ENCODE data around the gene SAMSN1. TPM values are rescaled to one million over a fixed set of nuclear protein-coding genes. Genes with fewer than 3 reads are reported as not detected.

SAMSN1 gene
- total RNA-seq, result 1 to 10 TPM; 1.1 to 6.1 (median 3.9) TPM

DNA sequence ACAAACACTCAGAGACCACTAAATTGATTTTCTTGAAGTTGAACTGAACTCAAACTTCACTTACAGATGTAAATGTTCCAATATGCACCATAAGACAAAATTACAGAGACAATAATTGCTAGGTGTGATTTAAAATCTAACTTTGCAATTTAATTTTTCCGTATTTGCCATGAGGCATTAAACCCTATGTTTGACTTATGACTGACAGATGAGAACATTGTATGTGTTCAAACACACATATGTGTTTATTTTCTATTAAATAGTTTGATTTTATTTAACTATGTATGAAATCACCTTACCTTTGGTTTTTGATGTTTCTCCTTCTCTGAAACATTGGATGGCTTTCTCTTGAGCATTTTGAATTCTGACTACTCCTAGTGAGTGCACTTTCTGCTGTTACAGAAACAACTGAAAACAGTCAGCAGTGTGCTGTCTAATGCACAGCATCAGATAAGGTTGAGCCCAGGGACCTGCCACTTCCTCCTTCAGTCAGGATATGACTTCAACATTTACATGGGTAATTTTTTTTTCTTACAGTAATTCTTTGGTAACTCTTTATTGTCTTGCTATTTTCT, at the start of gene SAMSN1:
TSS of gene SAMSN1 (minus strand) at position 410 of the 575 bp plus-strand sequence. CDS start at position 356, 54 bp downstream.
- Histone ChIP-seq H3K9me3 (no peaks in the 10 kb centered on the region), H3K36me3 (no peaks in the 10 kb centered on the region), H3K4me3 (peak within 1 kb of the TSS in 3 of 4 donors; percentile 17 to 51 (median 22)), H3K27me3 (no peaks in the 10 kb centered on the region), H3K27ac (peak within 1 kb of the TSS in 3 of 4 donors; percentile 62 to 71 (median 67)), H3K4me1 (no peaks in the 10 kb centered on the region)
- 46 to 62% methylated on average over 1 of the region's 1 CpG for WGBS, 2 donors
- peak; percentile 22 for DNase-seq
- intact Hi-C loops (cut with DNase I), result no loop called here
- peak in 3 of 4 donors; percentile 74 to 92 (median 88) for TF ChIP-seq POLR2A (IDR thresholded peaks at IDR 0.05)
- TF ChIP-seq, protein P1, sequence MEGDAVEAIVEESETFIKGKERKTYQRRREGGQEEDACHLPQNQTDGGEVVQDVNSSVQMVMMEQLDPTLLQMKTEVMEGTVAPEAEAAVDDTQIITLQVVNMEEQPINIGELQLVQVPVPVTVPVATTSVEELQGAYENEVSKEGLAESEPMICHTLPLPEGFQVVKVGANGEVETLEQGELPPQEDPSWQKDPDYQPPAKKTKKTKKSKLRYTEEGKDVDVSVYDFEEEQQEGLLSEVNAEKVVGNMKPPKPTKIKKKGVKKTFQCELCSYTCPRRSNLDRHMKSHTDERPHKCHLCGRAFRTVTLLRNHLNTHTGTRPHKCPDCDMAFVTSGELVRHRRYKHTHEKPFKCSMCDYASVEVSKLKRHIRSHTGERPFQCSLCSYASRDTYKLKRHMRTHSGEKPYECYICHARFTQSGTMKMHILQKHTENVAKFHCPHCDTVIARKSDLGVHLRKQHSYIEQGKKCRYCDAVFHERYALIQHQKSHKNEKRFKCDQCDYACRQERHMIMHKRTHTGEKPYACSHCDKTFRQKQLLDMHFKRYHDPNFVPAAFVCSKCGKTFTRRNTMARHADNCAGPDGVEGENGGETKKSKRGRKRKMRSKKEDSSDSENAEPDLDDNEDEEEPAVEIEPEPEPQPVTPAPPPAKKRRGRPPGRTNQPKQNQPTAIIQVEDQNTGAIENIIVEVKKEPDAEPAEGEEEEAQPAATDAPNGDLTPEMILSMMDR (IDR thresholded peaks at IDR 0.05), result peak in 1 of 6 experiments; percentile 7

DNA sequence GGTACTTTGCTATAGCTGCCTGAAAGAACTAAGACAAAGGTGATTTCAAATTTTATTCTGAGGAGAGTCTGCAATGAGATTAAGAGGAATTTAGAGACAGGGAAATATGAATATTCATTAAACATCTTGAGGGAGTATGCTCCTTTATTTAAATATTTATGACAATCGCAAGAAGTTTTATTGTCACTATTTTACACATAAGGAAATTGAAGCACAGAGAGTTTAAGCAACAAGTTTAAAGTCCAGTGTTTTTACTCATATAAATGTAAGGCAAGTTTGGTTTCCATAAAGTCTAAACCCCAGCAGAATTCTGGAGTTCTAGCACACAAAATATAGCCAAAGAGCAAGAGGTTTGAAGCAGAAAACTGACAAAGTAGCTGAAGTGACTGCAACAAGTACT, 49.3 kb upstream of the SAMSN1 start:
- Histone ChIP-seq H3K36me3 (no peaks in the 10 kb centered on the region), H3K9me3 (peaks cover 0 to 6% (median 0%) of the 10 kb centered on the region in 3 donors), H3K4me3 (no peak overlapping the region), H3K27ac (no peak overlapping the region), H3K27me3 (no peaks in the 10 kb centered on the region), H3K4me1 (peaks cover 0 to 24% (median 0%) of the 10 kb centered on the region in 3 donors)
- TF ChIP-seq POLR2A (IDR thresholded peaks at IDR 0.05), result no peak
- intact Hi-C loops (cut with DNase I), result no loop called here
- 91 to 100% methylated on average over 1 of the region's 1 CpG for WGBS, 2 donors
- DNase-seq, result no peak

DNA sequence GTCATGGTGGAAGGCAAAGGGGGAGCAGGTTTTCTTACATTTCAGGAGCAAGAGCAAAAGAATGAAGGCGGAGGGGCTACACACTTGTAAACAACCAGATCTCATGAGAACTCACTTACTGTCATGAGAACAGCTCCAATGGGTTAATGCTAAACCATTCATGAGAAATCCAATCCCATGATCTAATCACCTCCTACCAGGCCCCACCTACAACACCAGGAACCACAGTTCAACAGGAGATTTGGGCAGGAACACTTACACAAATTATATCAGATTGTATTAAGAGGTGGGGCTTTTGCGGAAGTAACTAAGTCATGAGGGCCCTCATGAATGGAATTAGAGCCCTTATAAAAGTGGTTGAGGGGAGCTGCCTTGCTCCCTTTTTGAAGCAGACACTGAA, 48.9 kb upstream of the SAMSN1 start:
- 83 to 100% methylated on average over 2 of the region's 2 CpGs for whole genome bisulfite sequencing, 2 donors
- intact Hi-C loops (cut with DNase I), result no loop called here
- Histone ChIP-seq H3K9me3 (peaks cover 0 to 6% (median 0%) of the 10 kb centered on the region in 3 donors), H3K4me1 (peaks cover 0 to 24% (median 0%) of the 10 kb centered on the region in 3 donors), H3K27me3 (no peaks in the 10 kb centered on the region), H3K4me3 (no peak overlapping the region), H3K27ac (no peak overlapping the region), H3K36me3 (no peaks in the 10 kb centered on the region)
- TF ChIP-seq, protein P1 (IDR thresholded peaks at IDR 0.05), result no peak
- no peak for TF ChIP-seq POLR2A (IDR thresholded peaks at IDR 0.05)
- DNase-seq, result no peak

DNA sequence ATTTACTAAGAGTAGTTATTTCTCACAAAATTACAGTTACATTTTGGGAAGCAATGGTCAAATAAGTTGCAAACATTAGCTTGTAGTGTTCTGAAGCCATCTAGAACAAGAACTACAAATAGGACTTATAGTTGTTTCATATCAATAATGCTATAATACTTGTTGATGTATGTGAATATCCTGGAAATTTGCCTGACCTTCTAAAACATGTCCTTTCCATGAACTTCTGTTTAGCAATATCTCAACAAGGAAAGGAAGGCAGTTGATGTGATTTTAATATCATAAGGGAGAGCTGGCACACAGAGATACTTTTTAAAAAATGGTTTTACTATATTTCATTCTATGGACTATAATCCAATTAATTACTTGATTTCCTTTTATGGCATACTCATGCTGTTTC, 47.1 kb upstream of the SAMSN1 start:
- no peak overlapping the region for H3K27ac ChIP-seq
- TF ChIP-seq, protein P1 (IDR thresholded peaks at IDR 0.05), result no peak
- no peak for TF ChIP-seq POLR2A (IDR thresholded peaks at IDR 0.05)

DNA sequence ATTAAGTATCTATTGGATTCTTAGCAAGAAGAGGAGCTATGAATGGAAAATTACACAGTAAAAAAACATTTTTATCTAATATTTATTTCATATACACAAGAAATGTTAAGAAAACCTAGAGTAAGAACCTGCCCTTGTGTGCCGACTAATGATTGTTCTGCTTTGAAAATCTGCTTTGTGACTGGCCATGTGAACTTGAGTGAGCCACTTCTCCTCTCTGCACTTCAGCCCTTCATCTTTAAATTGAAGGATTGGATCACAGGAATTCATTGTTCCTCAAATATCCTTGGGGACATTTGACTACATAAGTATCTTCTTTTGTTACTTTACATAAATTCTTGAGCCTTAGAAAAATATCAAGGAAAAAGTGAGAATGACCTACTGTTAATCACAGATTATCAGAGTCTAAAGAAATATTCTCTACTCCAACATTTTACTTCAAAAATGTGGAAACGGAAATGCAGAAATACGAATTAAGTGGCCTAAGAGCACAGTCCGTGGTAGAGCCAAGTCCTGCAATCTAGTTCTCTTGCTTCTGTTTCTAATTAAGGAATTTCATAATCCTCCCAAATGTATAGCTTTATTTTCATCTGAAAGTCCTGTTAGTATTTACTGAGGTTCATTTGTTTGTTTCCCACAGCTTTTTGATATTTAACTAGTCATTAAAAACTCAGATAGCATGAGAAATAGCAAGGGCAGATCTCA, 46.3 kb upstream of the SAMSN1 start:
- H3K4me1 ChIP-seq, result peaks cover 0 to 19% (median 0%) of the 10 kb centered on the region in 3 donors
- DNase-seq, result no peak
- no peaks in the 10 kb centered on the region for H3K27me3 ChIP-seq
- H3K27ac ChIP-seq, result peak overlapping the region in 2 of 4 donors; percentile 62 to 64
- 79 to 83% methylated on average over 4 of the region's 4 CpGs for WGBS, 2 donors
- H3K9me3 ChIP-seq, result peaks cover 0 to 6% (median 0%) of the 10 kb centered on the region in 3 donors
- no peaks in the 10 kb centered on the region for H3K36me3 ChIP-seq
- intact Hi-C loops (cut with DNase I), result no loop called here
- no peak overlapping the region for H3K4me3 ChIP-seq
- TF ChIP-seq, protein P1 (IDR thresholded peaks at IDR 0.05), result no peak
- TF ChIP-seq POLR2A (IDR thresholded peaks at IDR 0.05), result no peak

More for the DNA sequence above, 47.1 kb upstream of the SAMSN1 start:
- no peaks in the 10 kb centered on the region for H3K27me3 ChIP-seq
- H3K4me1 ChIP-seq, result peaks cover 0 to 22% (median 0%) of the 10 kb centered on the region in 3 donors
- H3K4me3 ChIP-seq, result no peak overlapping the region
- DNase-seq, result no peak
- intact Hi-C loops (cut with DNase I), result no loop called here
- H3K36me3 ChIP-seq, result no peaks in the 10 kb centered on the region
- peaks cover 0 to 6% (median 0%) of the 10 kb centered on the region in 3 donors for H3K9me3 ChIP-seq

Data from esophagus squamous epithelium (tissue), 5 donors.